ENCODE measurements around the gene STYX.
A peak's percentile ranks its signal among the peaks of the same experiment; 100 is the strongest.

Gene STYX, protein sequence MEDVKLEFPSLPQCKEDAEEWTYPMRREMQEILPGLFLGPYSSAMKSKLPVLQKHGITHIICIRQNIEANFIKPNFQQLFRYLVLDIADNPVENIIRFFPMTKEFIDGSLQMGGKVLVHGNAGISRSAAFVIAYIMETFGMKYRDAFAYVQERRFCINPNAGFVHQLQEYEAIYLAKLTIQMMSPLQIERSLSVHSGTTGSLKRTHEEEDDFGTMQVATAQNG

DNA sequence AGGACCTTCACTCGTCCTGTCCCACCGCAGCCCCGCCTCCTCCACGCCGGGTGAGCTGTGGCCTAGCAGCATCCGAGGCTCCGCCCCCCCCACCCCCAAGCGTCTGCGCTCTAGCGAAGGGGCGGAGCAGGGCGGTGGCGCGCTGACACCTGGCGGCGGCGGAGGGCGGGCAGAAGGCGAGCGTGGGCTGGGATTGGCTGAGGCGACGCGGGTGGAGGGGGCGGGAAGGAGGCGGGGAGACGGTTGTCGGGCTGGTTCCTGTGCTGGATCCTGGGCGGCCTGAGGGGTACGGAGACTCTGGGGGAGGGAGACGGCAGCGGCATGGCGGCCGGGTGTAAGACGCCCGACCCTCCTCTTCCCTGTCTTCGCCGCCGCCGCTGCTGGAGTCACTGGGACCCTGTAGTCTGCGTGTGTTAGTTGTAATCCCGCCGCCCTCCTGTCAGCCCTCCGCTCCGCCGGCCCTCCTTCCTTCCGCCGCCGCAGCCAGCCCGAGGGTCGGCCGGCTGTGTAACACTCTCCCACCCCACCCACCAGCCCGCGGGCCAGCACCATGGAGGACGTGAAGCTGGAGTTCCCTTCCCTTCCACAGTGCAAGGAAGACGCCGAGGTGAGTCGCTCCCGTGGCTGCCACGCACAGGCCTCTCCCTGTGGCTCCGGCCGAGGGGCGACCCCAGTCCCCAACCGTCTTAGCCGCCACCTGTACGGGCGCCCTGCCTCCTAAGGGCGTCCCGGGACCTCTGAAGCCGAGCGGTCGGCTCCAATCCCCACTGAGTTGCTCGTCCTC is at the start of gene STYX:
Gene STYX, plus strand, starts transcription at position 242 of the 784 bp plus-strand sequence. Its CDS starts 309 bp downstream, at position 551.
- peak; percentile 96 to 97 for DNase-seq (ENCODE audit: low read depth in 1 of 2, low spot score in 1 of 2)

DNA sequence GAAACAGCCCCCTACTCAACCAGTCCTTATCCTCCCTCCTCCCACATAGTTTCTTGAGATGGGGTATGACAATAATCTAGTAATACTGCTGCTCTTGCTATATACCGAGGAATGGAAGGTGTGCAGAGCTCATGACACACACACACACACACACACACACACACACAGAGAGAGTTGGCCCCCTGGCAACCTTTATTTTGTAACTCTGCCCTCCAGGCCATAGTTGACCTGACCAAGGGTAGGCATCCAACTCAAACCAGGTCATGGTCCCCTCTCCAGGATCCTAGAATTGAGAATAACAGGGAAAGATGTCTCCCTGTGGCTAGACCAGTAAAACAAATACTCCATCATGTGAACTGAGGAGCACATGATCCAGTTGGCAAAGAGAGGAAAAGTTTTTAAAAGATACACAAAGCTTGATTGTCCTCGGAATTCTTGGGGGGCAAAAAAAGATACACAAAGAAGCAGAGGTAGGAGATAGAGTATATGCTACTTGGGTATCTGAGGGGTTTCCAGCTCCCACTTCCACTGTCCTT is 45.9 kb upstream of the STYX start:
- no peak for DNase-seq (ENCODE audit: low read depth in 1 of 2, low spot score in 1 of 2)

DNA sequence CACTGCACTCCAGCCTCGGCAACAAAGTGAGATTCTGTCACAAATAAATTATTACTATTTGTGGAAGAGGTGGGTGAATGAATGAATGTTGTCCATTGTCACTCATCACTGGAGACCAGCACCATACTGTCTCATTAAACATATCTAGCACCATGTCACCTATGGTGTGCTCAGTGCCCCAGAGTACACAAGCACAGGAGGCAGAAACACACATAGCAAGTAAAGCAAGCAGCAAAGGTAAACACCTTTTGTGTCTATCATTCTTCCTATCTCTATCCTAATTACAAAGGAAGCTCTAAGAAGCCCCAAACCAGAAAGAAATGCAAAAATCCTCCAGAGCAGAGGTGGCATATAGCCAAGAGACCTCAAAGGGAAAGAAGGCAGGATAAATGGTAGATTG is 43.8 kb upstream of the STYX start:
- no peak for DNase-seq (ENCODE audit: low read depth in 1 of 2, low spot score in 1 of 2)

DNA sequence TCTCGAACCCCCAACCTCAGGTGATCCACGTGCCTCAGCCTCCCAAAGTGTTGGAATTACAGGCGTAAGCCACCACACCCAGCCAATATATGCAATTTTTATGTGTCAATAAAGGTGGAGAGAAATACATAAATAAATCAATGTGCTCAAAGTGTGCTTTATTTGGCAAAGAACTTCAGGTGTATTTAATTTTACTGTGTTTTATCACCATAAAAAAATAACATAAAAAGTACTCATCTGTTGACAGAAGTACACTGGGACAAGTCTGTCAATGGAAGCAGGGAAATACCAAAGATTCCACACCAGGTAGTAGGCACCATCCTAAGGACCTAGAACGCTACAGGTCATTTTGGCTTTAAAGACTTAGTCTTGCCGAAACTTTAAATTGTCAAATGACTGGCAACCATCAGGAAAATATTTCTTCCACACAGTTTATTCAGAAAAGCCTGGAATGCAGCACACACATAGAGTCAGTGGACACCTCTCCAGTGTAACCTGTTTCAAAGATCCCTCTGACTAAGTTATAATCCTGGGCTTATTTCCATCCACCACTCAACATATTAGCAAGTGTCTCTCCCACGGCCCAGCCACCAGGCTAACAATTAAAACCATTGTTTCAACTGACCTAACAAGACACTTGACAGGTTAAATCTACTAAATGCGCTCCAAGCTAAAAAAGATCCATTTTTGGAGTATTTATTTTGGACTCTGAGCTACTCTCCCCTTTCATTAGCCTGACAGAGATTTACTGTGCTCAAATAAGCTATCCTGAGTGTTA is 38.8 kb upstream of the STYX start:
- DNase-seq (ENCODE audit: low read depth in 1 of 2, low spot score in 1 of 2), result no peak

DNA sequence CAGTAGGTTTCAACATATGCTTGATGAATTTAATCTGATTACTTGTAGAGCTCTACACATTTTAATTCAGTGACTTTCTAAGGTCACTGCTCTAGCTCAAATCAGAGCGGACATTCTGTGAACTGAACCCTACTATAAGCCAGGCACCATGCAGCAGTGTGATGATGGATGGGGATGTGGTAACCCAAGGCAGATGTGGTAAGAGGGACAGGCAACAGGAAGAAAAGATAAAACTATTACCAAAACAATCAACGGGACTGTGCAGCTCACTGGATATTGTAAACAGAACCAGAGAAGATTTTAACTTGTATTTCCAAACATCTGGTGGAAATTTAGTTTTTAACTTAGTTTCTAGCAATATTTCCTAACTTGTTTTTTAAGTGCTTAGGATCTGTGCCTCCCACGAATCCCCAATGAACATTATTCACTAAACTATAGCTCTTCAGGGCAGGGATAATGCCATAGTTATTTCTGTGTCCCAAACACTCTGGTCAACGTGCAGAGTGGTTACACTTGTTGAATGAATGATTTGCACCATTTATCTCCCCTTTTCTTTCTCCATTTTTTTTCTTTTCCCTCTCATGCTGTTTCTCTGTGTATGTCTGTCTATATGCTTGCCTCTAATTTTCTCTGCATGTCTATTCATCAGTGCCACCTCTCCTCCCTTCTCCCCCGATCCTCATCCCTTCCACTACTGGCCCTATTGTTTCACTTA is 37.6 kb upstream of the STYX start:
- no peak for DNase-seq (ENCODE audit: low read depth in 1 of 2, low spot score in 1 of 2)

DNA sequence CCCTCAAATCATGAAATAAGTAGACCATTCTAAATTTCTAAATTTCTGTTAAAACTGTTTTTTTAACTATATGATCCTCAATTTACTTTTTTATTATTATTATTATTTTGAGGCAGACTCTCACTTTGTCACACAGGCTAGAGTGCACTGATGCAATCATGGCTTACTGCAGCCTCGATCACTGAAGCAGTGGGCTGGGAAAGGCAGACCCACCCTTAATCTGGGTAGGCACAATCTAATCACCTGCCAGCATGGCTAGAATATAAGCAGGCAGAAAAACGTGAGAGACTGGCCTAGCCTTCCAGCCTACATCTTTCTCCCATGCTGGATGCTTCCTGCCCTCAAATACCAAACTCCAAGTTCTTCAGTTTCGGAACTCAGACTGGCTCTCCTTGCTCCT is 36.9 kb upstream of the STYX start:
- DNase-seq (ENCODE audit: low read depth in 1 of 2, low spot score in 1 of 2), result no peak

DNA sequence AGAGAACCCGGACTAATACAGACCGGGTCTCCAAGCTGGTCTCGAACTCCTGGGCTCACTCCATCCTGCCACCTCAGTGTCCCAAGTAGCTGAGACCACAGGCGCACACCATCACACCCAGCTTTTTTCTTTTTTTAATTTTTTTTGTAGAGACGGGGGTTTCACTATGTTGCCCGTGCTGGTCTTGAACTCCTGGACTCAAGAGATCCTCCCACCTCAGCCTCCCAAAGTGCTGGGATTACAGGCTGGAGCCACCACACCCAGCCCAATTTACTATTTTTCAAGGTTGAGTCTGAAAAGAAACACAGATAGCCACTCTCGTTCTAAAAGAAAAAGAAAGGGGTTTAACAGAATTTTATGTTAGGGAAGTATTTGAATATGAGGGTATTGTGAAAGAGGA is 36.4 kb upstream of the STYX start:
- no peak for DNase-seq (ENCODE audit: low read depth in 1 of 2, low spot score in 1 of 2)

DNA sequence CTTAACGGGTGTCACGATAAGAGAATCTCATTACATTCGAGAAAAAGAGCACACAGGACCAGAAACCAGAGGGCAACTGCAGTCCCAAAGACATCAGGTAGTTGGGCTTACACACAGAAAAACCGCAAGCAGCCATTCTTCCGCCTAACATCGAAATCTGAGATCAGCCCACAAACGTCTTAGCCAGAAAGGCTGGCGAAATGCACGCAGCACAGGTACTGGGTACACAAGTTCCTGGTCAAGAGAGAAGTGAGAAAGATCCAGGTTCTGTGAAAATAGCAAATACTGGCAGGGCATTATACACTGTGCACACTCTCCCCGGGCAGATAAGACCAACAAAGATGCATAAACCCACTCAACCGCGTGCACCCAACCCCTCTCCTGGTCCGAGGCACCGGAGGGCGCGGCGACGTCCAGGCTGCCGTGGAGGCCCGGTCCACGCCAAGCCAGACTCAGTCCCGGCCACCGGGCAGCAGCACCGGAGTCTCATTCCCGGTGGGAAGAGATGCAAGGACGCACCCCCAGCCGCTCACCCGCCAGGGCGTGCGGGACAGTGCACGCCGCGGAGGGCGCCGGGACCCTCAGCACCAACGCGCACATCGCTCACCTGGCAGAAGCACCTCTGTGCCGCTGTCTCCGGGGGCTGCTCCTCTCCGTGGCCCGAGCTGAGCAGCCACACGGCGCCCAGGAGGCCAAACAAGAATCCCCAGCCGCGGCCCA is 35.0 kb upstream of the STYX start:
- DNase-seq (ENCODE audit: low read depth in 1 of 2, low spot score in 1 of 2), result peak; percentile 18 to 40

DNA sequence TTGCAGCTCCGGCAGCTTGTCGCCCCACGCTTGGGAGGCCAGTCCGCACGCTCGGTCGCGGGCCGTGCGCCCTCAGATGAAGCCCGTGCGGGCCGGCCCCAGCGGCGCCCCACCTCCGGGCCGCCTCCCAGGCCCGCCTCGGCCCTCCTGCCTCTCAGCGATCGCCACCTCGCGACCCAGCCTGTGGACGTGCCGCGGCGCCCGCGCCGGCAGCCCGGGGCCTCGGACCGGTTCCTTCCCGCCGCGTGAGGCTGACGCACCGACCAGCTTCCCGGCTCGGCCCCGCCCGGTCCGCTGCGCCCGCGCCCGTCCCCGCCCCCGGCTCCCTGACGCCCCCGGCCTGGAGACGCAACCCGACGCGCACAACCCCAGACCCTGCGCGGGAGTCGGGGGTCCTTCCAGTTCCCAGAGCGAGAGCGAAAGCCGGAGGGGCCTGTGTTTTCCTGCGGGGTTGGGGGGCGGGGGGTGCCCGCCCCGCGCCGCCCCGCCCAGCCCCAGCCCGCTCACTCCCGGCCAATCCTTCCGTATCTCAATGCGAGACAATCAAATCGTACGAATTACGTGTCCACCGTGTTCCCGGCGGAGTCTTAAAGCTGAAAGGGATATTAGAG is 34.4 kb upstream of the STYX start, which contains the start of gene ERO1A:
Gene ERO1A, minus strand, starts transcription at position 78 of the 611 bp plus-strand sequence. Its CDS starts 77 bp downstream, at position 1.
- peak; percentile 36 to 43 for DNase-seq (ENCODE audit: low read depth in 1 of 2, low spot score in 1 of 2)

DNA sequence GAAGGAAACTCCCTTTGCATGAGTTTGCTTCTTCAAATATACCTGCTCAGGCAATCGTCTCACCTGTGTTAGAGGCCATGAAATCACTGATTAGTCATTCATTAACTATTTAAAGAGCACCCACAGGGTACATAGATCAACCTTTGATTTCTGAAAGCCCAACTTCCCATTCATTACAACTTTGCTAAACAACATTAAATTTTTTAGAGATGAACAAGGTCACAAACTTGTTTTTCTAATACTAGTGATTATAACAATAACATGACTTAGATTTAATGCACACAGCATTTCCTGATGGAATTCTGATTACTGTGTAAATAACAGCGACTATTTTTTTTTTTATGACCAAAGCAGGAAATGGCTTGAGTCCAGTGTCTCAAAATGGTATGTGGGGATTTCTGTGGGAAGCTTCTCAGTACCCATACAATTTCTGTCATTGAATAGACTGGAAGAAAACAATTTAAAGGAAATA is 29.2 kb upstream of the STYX start:
- no peak for DNase-seq (ENCODE audit: low read depth in 1 of 2, low spot score in 1 of 2)

DNA sequence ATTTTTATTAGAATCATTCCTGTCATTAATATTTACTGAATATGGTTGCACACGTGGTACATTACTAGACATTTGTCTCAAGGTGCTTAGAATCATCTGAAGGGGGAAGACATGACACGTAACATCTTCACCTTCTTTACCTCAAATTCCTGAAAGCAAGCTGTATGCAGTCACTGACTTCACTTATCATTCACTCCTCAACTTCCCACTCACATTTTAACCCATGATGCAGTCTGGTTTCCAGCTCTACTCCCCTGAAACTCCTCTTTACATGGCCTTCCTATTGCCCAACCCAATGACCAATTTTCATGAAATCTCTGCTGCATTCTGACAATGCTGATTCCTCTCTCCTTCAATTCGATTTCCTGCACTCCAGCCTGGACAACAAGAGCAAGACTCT is 28.7 kb upstream of the STYX start:
- no peak for DNase-seq (ENCODE audit: low read depth in 1 of 2, low spot score in 1 of 2)

DNA sequence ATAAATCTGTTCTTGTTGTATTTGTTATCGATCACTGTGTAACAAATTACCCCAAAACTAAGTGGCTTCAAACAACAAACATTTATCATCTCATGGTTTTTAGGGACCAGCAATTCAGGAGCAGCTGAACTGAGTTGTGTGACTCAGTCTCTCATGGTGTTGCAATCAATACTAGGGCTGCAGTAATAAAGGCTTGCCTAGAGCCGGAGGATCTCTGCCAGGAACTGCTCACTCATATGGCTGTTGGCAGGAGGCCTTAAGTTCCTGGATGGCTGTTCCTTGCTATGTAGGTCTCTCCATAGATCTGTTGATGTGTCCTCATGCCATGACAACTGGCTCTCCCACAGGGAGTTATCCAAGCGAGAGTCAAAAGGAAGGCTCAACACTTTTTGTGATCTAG is 26.7 kb upstream of the STYX start:
- DNase-seq (ENCODE audit: low read depth in 1 of 2, low spot score in 1 of 2), result no peak

DNA sequence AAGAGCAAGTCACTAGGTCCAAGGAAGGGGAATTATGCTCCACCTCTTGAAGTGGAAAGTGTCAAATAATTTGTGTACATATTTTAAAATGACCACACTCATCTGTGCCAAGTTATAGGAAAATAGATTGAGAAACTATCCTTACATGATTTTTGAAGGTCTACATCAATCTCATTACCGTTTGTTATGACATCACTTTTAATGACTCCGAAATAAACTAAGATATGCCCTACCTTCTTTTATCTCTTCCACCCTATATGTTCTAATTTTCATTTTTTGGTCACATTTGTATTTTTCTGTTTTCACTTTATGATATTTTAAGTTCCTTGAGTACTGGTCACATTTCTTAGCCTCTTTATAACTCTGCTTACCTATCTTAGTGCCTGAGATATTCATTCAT is 26.3 kb upstream of the STYX start:
- DNase-seq (ENCODE audit: low read depth in 1 of 2, low spot score in 1 of 2), result no peak

DNA sequence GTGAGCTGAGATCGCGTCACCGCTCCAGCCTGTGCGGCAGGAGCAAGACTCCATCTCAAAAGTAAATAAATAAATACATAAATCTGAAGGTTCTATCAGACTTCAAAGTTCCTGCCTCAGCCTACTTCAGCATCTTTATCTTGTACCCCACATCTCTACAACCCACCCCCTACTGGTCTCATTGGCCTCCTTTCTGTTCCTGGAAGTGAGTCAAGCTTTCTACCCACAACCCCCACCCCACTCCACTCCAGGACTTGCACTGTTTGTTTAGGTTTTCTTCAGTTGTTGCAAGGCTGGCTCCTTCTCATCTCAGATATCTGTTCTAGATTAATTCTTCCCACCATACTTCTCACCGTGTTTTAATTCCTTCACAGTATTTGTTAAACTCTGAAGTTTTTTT is 23.7 kb upstream of the STYX start:
- DNase-seq (ENCODE audit: low read depth in 1 of 2, low spot score in 1 of 2), result peak in 1 of 2 donors; percentile 35

DNA sequence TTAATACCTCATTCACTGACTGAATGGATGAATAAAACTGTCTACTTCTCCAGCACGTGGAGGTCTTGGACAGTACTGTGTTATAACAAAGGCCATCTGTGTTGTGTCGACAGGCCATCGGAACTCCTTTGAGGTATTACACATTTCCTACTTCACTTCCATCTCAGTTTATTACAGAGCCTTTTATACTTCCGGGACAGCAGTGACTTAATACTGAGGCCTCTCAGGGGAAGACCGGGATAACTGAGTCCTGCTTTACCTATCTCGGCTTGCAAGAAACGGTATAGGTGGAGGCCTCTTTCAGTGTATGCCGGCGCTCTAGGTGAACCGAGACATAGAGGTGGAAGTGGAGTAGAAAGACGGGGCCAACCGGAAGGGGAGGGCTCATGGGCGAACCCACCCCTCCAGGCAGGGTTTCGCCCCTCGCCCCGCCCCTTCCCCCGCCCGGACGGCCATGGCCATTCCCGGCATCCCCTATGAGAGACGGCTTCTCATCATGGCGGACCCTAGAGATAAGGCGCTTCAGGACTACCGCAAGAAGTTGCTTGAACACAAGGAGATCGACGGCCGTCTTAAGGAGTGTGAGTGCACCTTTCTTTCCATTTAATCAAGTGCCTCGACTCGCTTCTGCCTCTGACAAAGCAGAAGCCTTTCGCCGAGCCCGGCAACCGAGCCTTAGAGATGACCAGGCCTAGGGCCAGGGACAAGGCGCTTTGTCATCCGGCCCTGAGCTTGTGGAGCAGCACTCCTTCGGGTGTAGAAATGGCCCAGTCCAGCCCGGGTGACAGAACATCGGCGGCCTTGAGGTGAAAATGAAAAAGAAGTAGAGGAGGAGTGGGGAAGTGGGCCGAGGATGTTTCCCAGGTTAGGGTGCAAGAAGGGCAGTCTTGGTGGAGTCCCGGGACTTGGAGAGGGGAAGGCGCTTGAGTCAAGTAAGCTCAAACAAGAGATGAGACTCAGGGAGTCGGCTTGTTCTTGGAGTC is 23.0 kb upstream of the STYX start, which contains the start of gene PSMC6:
Gene PSMC6, plus strand, starts transcription at position 477 of the 983 bp plus-strand sequence. Its CDS starts 20 bp downstream, at position 497.
- DNase-seq (ENCODE audit: low read depth in 1 of 2, low spot score in 1 of 2), result peak; percentile 88 to 94

DNA sequence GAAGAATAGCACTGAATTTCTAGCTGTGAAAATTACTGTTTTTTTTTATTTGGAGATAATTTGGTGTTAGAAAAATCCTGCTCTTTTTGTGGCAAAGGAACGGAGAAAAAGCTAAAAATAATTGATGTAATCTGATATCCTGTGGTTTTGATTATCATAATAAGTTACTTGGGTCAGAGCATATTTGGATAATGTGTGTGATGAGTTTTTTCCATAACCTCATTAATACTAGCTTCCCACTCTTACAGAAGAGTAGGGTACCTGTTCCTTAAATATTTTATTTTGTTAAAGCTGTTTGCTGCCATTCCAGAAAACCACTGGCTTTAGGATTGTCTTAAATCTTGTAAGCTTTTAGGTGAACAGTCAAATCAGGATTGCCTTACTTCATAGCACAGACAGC is 18.3 kb upstream of the STYX start:
- DNase-seq (ENCODE audit: low read depth in 1 of 2, low spot score in 1 of 2), result no peak

DNA sequence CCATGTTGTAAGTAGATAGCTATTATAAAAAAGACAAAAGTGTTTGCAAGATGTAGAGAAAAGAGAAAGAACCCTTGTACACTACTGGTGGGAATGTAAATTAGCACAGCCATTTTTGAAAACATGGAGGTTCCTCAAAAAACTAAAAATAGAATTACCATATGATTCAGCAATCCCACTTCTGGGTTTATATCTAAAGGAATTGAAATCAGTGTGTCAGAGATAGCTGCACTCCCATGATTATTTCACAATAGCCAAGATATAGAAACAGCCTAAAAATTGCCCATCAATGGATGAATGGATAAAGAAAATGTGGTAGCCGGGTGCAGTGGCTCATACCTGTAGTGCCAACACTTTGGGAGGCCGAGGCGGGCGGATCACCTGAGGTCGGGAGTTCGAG is 13.8 kb upstream of the STYX start:
- no peak for DNase-seq (ENCODE audit: low read depth in 1 of 2, low spot score in 1 of 2)
